Fibroblast of villous mesenchyme (primary cell): ENCODE data around the gene GPR63. TPM values are rescaled to one million over a fixed set of nuclear protein-coding genes. Genes with fewer than 3 reads are reported as not detected.
A peak's percentile ranks its signal among the peaks of the same experiment; 100 is the strongest.

Source experiments
- DNase-seq: peaks from one replicate; pipeline ENCODE4 v3.0.0-alpha.2; 2010; ENCODE audit warnings: low read depth
- H3K4me3 ChIP-seq: 2 replicates; pipeline ENCODE4 v1.5.1; 2011; ENCODE audit warnings: low read depth, mild to moderate bottlenecking, low read length
- CTCF ChIP-seq: IDR thresholded peaks from 2 replicates; pipeline ENCODE4 v1.5.1; 2012; ENCODE audit warnings: low read depth, mild to moderate bottlenecking, low read length; ENCODE audit not compliant: insufficient read depth
- total RNA-seq: library from RNA; depleted of rRNA; stranded (reverse); fragments of >200 nt; gene quantifications from 2 replicates; pipeline ENCODE4 v1.2.3, GENCODE V29; 2012

Gene GPR63
- total RNA-seq, 1 donor, result under 0.01 TPM

GRCh38 chr6:96826865-96827264 lies 10.4 kb downstream of the GPR63 start:
- no peak overlapping the region for H3K4me3 ChIP-seq
- no peak for TF ChIP-seq CTCF
- DNase-seq, result no peak

- H3K4me3 ChIP-seq, result no peak overlapping the region
- peak; percentile 6 for DNase-seq
- TF ChIP-seq CTCF, result no peak
Measured at GRCh38 chr6:96823743-96824142, 13.5 kb downstream of the GPR63 start.

- no peak for TF ChIP-seq CTCF
- DNase-seq, result no peak
- no peak overlapping the region for H3K4me3 ChIP-seq
Measured at GRCh38 chr6:96821034-96821433, 16.2 kb downstream of the GPR63 start.

GRCh38 chr6:96816301-96816817 lies 20.9 kb downstream of the GPR63 start:
- peak; percentile 34 for DNase-seq
- no peak for TF ChIP-seq CTCF
- peak overlapping the region; percentile 16 for H3K4me3 ChIP-seq

- no peak for DNase-seq
- no peak for TF ChIP-seq CTCF
- no peak overlapping the region for H3K4me3 ChIP-seq
Measured at GRCh38 chr6:96814625-96815024, 22.7 kb downstream of the GPR63 start.

- TF ChIP-seq CTCF, result no peak
- peak; percentile 30 for DNase-seq
- no peak overlapping the region for H3K4me3 ChIP-seq
Measured at GRCh38 chr6:96812077-96812703, 25.1 kb downstream of the GPR63 start.

GRCh38 chr6:96811670-96812069 lies 25.6 kb downstream of the GPR63 start:
- no peak overlapping the region for H3K4me3 ChIP-seq
- DNase-seq, result no peak
- no peak for TF ChIP-seq CTCF
